ENCODE data around the gene DACH1.

DNA sequence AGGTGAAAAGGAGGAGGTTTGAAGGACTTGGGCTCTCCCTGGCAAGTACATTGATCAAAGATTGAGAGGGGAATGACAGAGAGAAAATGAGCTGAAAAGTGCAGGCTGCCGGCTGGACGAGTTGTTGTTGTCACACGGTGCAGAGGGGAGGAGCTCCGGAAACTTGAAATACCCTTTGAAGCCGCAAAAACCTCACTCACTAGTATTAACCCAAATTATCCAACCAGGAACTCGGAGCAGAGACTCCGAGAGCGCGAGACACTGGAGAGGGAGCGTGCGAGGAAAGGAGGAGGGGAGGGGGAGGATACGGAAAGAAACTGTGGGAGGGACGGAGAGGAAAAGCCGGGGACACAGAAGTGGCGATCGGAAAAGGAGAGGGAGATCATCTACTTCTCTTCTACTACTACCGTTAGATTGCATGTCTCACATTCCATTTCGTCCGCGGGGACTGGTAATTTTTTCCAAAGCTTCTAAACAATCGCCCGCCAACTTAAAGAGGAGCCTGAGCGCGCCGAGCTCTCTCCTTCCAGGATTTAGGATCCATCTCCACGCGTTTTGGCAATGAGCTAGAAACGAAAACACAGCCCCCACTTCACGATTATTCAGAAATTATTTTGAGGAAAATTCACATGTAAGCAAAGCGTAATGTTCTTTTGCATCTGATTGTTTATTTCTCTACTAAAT is at the start of gene DACH1:
- TF ChIP-seq, protein P1, sequence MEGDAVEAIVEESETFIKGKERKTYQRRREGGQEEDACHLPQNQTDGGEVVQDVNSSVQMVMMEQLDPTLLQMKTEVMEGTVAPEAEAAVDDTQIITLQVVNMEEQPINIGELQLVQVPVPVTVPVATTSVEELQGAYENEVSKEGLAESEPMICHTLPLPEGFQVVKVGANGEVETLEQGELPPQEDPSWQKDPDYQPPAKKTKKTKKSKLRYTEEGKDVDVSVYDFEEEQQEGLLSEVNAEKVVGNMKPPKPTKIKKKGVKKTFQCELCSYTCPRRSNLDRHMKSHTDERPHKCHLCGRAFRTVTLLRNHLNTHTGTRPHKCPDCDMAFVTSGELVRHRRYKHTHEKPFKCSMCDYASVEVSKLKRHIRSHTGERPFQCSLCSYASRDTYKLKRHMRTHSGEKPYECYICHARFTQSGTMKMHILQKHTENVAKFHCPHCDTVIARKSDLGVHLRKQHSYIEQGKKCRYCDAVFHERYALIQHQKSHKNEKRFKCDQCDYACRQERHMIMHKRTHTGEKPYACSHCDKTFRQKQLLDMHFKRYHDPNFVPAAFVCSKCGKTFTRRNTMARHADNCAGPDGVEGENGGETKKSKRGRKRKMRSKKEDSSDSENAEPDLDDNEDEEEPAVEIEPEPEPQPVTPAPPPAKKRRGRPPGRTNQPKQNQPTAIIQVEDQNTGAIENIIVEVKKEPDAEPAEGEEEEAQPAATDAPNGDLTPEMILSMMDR (conservative IDR thresholded peaks at IDR 0.05 in 1 of 2, IDR thresholded peaks at IDR 0.05 in 1 of 2; ENCODE audit: low read depth in 1 of 2, low read length in 2 of 2) = no peak
- no peak for TF ChIP-seq EZH2 (IDR thresholded peaks at IDR 0.05; ENCODE audit: low read length, missing control alignments)

Measured in fibroblast of lung (primary cell).